Measurements from ENCODE around the gene NFE2L2. TPM values are rescaled to one million over a fixed set of nuclear protein-coding genes. Genes with fewer than 3 reads are reported as not detected.

NFE2L2 gene
- polyA plus RNA-seq, 4 donors = 56.7 to 94.2 (median 75.2) TPM

DNA sequence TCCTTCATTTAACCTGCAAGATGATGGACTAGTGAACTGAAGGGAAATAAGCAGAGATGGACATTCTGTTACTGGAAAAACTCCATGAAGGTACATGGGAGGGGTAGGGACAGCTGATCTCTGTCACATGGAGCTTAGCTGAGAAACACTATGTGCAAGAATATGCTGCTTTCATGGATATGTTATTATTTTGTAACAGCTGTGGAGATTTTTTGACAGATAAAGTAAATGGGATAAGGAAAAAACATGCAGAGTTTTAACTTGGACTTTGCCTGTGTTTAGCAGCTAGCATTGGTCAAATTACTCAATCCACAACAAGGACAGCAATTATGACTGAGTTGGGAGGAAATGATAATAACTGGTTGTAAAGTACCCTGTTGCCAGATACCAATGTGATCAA, 80.7 kb downstream of the NFE2L2 start:
- peak overlapping the region in 1 of 3 donors; percentile 20 for H3K27ac ChIP-seq (ENCODE audit: low read depth in 1 of 3, low read length in 2 of 3)
- no peaks in the 10 kb centered on the region for H3K36me3 ChIP-seq (ENCODE audit: control insufficient read depth in 3 of 3, insufficient read depth in 2 of 3, low read depth in 1 of 3, low read length in 3 of 3)
- no peak for FAIRE-seq
- DNase-seq = peak; percentile 35 to 58
- peaks cover 0 to 26% (median 5%) of the 10 kb centered on the region in 3 donors for H3K4me1 ChIP-seq (ENCODE audit: control insufficient read depth in 3 of 3, insufficient read depth in 2 of 3, low read depth in 1 of 3, low read length in 2 of 3)
- no peak overlapping the region for H3K4me3 ChIP-seq (ENCODE audit: low read depth in 1 of 3, low read length in 3 of 3)
- H3K9me3 ChIP-seq (ENCODE audit: control insufficient read depth in 2 of 2, insufficient read depth in 1 of 2, low read depth in 1 of 2, low read length in 1 of 2) = peaks cover 0 to 5% of the 10 kb centered on the region in 2 donors
- no peaks in the 10 kb centered on the region for H3K27me3 ChIP-seq (ENCODE audit: control insufficient read depth in 3 of 3, insufficient read depth in 3 of 3, low read length in 3 of 3)

Other genes starting within 250 kb of the NFE2L2 start
- gene HNRNPA3, start 51.9 kb downstream of the NFE2L2 start, polyA plus RNA-seq = 100 to 1,000 TPM in 3 of 4 donors, 10 to 100 TPM in 1; 73.4 to 282 (median 190) TPM
- 10 to 100 TPM in 2 of 4 donors, 1 to 10 TPM in 2; 7.6 to 26.7 (median 11.8) TPM for gene AGPS, start 128.0 kb upstream of the NFE2L2 start, polyA plus RNA-seq